Gastrocnemius medialis (tissue), 4 donors: ENCODE data around the gene CCT3.

Source experiments
- POLR2A ChIP-seq, 2 donors: fragments of 450-650 bp; IDR thresholded peaks; one replicate each; pipeline ENCODE4 v1.6.1; 2017; ENCODE audit warnings: antibody characterized with exemption in 2 of 2, mild to moderate bottlenecking in 2 of 2, moderate library complexity in 2 of 2
- TF ChIP-seq, protein P1 (sequence below), 5 experiments: fragments of 450-650 bp in 3 of 5; fragments of 200-600 bp in 2 of 5; sonication (generic) in 2 of 5; IDR thresholded peaks in 4 of 5; conservative IDR thresholded peaks in 1 of 5; 1 replicate in 4 of 5; 2 replicates in 1 of 5; pipeline ENCODE4 v1.5.1; 2016 to 2019; ENCODE audit warnings: antibody characterized with exemption in 5 of 5, mild to moderate bottlenecking in 3 of 5, moderate library complexity in 3 of 5

DNA sequence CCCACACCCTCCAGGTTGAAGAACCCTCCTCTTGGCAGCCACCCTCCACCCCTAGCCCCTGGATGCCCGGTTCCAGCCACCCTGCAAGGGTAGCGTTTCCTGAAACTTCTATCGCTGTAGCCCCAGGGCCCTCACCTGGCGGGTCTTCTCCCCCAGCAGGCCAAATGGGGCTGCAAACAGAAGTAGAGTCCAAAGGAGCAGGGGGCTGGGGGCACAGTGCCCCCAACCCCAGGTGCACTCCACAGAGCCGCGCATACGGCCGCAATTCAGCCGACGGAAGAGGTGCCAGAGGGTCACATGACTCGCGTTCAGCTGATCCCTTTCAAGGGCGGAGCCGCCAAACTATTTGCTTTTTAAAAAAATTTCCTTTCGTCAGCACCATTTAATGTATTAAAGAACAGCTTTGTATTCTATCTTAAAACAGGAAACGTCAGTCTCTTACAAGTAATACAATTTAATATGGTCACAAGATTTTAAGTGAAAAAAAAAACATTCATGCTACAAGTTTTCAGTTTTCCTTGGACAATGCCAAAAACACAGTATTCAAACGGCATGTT is 42.6 kb downstream of the CCT3 start, which contains the start of gene GLMP:
- TF ChIP-seq, protein P1, sequence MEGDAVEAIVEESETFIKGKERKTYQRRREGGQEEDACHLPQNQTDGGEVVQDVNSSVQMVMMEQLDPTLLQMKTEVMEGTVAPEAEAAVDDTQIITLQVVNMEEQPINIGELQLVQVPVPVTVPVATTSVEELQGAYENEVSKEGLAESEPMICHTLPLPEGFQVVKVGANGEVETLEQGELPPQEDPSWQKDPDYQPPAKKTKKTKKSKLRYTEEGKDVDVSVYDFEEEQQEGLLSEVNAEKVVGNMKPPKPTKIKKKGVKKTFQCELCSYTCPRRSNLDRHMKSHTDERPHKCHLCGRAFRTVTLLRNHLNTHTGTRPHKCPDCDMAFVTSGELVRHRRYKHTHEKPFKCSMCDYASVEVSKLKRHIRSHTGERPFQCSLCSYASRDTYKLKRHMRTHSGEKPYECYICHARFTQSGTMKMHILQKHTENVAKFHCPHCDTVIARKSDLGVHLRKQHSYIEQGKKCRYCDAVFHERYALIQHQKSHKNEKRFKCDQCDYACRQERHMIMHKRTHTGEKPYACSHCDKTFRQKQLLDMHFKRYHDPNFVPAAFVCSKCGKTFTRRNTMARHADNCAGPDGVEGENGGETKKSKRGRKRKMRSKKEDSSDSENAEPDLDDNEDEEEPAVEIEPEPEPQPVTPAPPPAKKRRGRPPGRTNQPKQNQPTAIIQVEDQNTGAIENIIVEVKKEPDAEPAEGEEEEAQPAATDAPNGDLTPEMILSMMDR (IDR thresholded peaks at IDR 0.05 in 4 of 5, conservative IDR thresholded peaks at IDR 0.05 in 1 of 5), result no peak
- peak in 1 of 2 donors; percentile 25 for TF ChIP-seq POLR2A (IDR thresholded peaks at IDR 0.05)
